Kidney epithelial cell (primary cell): ENCODE measurements around the gene SFXN3. TPM values are rescaled to one million over a fixed set of nuclear protein-coding genes. Genes with fewer than 3 reads are reported as not detected.
A peak's percentile ranks its signal among the peaks of the same experiment; 100 is the strongest.

ENCODE experiments used
- DNase-seq: peaks from one replicate; pipeline ENCODE4 v3.0.0-alpha.2; 2010; ENCODE audit warnings: low read depth
- H3K27me3 ChIP-seq: 2 replicates; pipeline ENCODE4 v1.6.0; 2011; ENCODE audit warnings: low read length; ENCODE audit not compliant: control insufficient read depth, insufficient read depth
- H3K36me3 ChIP-seq: 2 replicates; pipeline ENCODE4 v1.5.1; 2011; ENCODE audit warnings: low read length; ENCODE audit not compliant: control insufficient read depth, insufficient read depth
- H3K4me3 ChIP-seq: 2 replicates; pipeline ENCODE4 v1.5.1; 2011; ENCODE audit warnings: low read depth, mild to moderate bottlenecking, control low read depth, low read length
- CTCF ChIP-seq: IDR thresholded peaks from 2 replicates; pipeline ENCODE4 v1.5.1; 2011; ENCODE audit warnings: mild to moderate bottlenecking, moderate library complexity, low read length, control low read depth, inconsistent platforms; ENCODE audit not compliant: insufficient read depth, poor library complexity, severe bottlenecking
- total RNA-seq: library from RNA; depleted of rRNA; stranded (reverse); fragments of >200 nt; gene quantifications from 2 replicates; pipeline ENCODE4 v1.2.3, GENCODE V29; 2015

SFXN3 gene
- total RNA-seq, 1 donor from 2014 or later, result 59.4 TPM

GRCh38 chr10:101007099-101007711 is 23.8 kb upstream of the SFXN3 start:
- no peak for DNase-seq
- no peak for TF ChIP-seq CTCF
- H3K27me3 ChIP-seq, result no peaks in the 10 kb centered on the region
- H3K36me3 ChIP-seq, result peaks cover 5% of the 10 kb centered on the region
- no peak overlapping the region for H3K4me3 ChIP-seq

GRCh38 chr10:101007915-101008822 is 22.9 kb upstream of the SFXN3 start:
- no peak for DNase-seq
- TF ChIP-seq CTCF, result no peak
- Histone ChIP-seq H3K27me3 (no peaks in the 10 kb centered on the region), H3K4me3 (no peak overlapping the region), H3K36me3 (peaks cover 5% of the 10 kb centered on the region)

- H3K4me3 ChIP-seq, result no peak overlapping the region
- TF ChIP-seq CTCF, result no peak
Observed at GRCh38 chr10:101008823-101009423, 22.1 kb upstream of the SFXN3 start.

GRCh38 chr10:101010329-101010728 is 20.7 kb upstream of the SFXN3 start:
- no peaks in the 10 kb centered on the region for H3K27me3 ChIP-seq
- DNase-seq, result no peak
- H3K4me3 ChIP-seq, result no peak overlapping the region
- TF ChIP-seq CTCF, result no peak
- H3K36me3 ChIP-seq, result peaks cover 3% of the 10 kb centered on the region

More at GRCh38 chr10:101008823-101009423, 22.1 kb upstream of the SFXN3 start:
- DNase-seq, result no peak
- Histone ChIP-seq H3K36me3 (peaks cover 3% of the 10 kb centered on the region), H3K27me3 (no peaks in the 10 kb centered on the region)

- Histone ChIP-seq H3K4me3 (no peak overlapping the region), H3K36me3 (no peaks in the 10 kb centered on the region), H3K27me3 (peaks cover 1% of the 10 kb centered on the region)
- DNase-seq, result no peak
- TF ChIP-seq CTCF, result peak; percentile 54
Observed at GRCh38 chr10:101011517-101012423, 19.3 kb upstream of the SFXN3 start.
